Measurements from ENCODE around the gene KHK. TPM values are rescaled to one million over a fixed set of nuclear protein-coding genes. Genes with fewer than 3 reads are reported as not detected.

The KHK gene
- 1 to 10 TPM; 1.6 to 3.3 (median 2.1) TPM for total RNA-seq

DNA sequence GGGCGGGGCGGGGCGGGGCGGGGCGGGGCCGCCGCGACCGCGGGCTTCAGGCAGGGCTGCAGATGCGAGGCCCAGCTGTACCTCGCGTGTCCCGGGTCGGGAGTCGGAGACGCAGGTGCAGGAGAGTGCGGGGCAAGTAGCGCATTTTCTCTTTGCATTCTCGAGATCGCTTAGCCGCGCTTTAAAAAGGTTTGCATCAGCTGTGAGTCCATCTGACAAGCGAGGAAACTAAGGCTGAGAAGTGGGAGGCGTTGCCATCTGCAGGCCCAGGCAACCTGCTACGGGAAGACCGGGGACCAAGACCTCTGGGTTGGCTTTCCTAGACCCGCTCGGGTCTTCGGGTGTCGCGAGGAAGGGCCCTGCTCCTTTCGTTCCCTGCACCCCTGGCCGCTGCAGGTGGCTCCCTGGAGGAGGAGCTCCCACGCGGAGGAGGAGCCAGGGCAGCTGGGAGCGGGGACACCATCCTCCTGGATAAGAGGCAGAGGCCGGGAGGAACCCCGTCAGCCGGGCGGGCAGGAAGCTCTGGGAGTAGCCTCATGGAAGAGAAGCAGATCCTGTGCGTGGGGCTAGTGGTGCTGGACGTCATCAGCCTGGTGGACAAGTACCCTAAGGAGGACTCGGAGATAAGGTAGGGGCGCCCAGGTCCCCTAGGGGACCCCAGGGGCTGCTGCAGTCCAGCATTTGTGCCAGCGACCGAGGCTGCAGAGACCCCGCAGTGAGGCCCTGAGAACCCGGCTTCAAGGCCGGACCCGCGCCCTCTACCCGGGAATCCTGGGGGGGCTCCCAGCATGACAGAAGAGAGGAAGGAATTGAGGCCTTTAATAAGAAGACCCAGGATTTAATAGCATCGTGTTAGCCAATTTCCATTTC lies at the start of gene KHK:
Gene KHK (plus strand): TSS at position 49 of the 870 bp plus-strand sequence. CDS start 488 bp downstream, at position 537.
- ATAC-seq (ENCODE audit: low FRiP score) (peak; percentile 25), DNase-seq (ENCODE audit: low spot score) (no peak)
- TF ChIP-seq, protein P1, sequence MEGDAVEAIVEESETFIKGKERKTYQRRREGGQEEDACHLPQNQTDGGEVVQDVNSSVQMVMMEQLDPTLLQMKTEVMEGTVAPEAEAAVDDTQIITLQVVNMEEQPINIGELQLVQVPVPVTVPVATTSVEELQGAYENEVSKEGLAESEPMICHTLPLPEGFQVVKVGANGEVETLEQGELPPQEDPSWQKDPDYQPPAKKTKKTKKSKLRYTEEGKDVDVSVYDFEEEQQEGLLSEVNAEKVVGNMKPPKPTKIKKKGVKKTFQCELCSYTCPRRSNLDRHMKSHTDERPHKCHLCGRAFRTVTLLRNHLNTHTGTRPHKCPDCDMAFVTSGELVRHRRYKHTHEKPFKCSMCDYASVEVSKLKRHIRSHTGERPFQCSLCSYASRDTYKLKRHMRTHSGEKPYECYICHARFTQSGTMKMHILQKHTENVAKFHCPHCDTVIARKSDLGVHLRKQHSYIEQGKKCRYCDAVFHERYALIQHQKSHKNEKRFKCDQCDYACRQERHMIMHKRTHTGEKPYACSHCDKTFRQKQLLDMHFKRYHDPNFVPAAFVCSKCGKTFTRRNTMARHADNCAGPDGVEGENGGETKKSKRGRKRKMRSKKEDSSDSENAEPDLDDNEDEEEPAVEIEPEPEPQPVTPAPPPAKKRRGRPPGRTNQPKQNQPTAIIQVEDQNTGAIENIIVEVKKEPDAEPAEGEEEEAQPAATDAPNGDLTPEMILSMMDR (IDR thresholded peaks at IDR 0.05): no peak

GRCh38 chr2:27038012-27038411 lies 48.6 kb upstream of the KHK start:
- TF ChIP-seq, protein P1 (IDR thresholded peaks at IDR 0.05): no peak
- no peak for DNase-seq (ENCODE audit: low spot score)
- no peak for ATAC-seq (ENCODE audit: low FRiP score)

- TF ChIP-seq, protein P1 (IDR thresholded peaks at IDR 0.05): no peak
- DNase-seq (ENCODE audit: low spot score): no peak
- no peak for ATAC-seq (ENCODE audit: low FRiP score)
Observed at GRCh38 chr2:27038631-27039339, 47.8 kb upstream of the KHK start.

DNA sequence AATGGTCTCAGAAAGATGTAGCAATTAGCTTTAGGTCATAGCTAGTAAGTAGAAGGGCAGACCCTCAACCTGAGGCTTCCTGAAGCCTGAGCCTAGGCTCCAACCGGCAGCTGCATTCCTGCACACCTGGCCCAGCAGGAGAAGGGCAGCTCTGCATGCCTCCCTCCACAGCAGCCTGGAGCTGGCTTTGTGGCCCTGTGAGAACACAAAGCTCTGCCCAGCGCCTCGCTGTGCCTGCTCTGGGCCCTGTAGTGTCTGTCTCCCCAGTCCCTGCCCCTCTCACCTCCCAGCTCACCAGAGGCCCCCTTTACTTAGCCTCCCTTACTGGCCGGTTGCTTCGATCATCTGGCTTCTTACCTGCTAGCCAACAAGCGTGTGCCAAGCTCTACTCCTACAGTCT lies 47.1 kb upstream of the KHK start:
- ATAC-seq (ENCODE audit: low FRiP score): no peak
- TF ChIP-seq, protein P1 (IDR thresholded peaks at IDR 0.05): no peak
- no peak for DNase-seq (ENCODE audit: low spot score)

DNA sequence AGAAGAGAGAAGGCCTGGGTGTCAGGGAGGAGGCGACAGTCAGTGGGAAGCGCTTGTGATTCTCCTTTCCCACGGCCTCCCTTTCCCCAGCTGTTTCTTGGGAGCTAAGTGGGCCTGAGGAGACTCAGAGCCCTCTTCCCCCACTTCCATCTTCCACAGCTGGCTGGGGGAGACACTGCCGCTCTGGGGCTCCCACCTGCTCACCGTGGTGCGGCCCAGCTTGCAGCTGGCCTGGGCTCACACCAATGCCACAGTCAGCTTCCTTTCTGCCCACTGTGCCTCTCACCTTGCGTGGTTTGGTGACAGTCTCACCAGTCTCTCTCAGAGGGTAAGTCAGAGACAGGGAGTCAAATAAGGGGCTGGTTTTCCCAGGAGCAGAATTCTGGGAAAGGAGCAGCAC lies 46.7 kb upstream of the KHK start:
- ATAC-seq (ENCODE audit: low FRiP score): no peak
- no peak for DNase-seq (ENCODE audit: low spot score)

GRCh38 chr2:27040282-27040681 lies 46.3 kb upstream of the KHK start:
- no peak for ATAC-seq (ENCODE audit: low FRiP score)

More for the DNA sequence above, 46.7 kb upstream of the KHK start:
- TF ChIP-seq, protein P1 (IDR thresholded peaks at IDR 0.05): no peak

More at GRCh38 chr2:27040282-27040681, 46.3 kb upstream of the KHK start:
- TF ChIP-seq, protein P1 (IDR thresholded peaks at IDR 0.05): no peak
- DNase-seq (ENCODE audit: low spot score): no peak
